Nephron progenitor cell (in vitro differentiated cells): Measurements from ENCODE around the gene MRTFA.

Experiments used
- DNase-seq: peaks from one replicate; pipeline ENCODE4 v3.0.0; 2021
- H3K27ac Mint-ChIP-seq: 2 replicates; pipeline ENCODE4 v1.8.0; 2021; ENCODE audit warnings: mild to moderate bottlenecking, moderate library complexity, mixed read lengths
- H3K27me3 Mint-ChIP-seq: 2 replicates; pipeline ENCODE4 v1.8.0; 2021; ENCODE audit warnings: mild to moderate bottlenecking, low read depth, mixed read lengths; ENCODE audit not compliant: poor library complexity
- H3K36me3 Mint-ChIP-seq: 2 replicates; pipeline ENCODE4 v1.8.0; 2021; ENCODE audit warnings: low read depth, mixed read lengths
- H3K4me1 Mint-ChIP-seq: 2 replicates; pipeline ENCODE4 v1.8.0; 2021; ENCODE audit warnings: mixed read lengths
- H3K4me3 Mint-ChIP-seq: 2 replicates; pipeline ENCODE4 v1.8.0; 2021; ENCODE audit warnings: mild to moderate bottlenecking, moderate library complexity, mixed read lengths
- H3K9me3 Mint-ChIP-seq: 2 replicates; pipeline ENCODE4 v1.8.0; 2021; ENCODE audit warnings: mild to moderate bottlenecking, moderate library complexity, mixed read lengths
- TF ChIP-seq, protein P1 (sequence below): fragments of 200-600 bp; sonication (generic); IDR thresholded peaks from 2 replicates; pipeline ENCODE4 v1.5.0; 2021; ENCODE audit warnings: antibody characterized with exemption

The MRTFA gene

DNA sequence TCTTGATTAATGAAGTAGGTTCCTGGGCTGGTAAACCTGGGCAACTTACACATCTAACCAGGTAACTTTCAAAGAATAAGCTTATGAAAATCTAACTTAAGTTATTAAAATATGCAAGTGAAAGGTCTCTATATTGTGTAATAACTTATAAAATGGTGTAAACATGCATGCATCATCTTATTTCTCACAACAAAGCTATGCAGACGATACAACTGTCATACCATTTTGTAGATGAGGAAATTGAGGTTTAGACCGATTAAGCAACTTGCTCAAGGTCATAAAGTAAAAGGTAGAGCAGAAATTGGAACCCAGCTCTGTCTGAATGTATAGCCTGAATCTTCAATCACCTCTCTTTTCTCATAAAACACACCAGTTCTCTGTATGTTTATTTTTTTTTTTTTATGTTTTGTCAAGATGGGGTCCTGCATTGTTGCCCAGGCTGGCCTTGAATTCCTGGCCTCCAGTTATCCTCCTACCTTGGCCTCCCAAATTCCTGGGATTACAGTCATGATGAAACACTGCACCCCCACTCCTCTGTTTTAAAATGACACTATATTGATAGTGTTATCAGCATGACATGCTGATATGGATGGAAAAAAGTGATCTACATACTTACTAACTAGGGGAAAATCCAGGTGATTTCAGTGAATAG lies 156.5 kb downstream of the MRTFA start:
- Mint-ChIP-seq H3K27me3 (no peaks in the 10 kb centered on the region), H3K4me3 (no peak overlapping the region), H3K9me3 (no peaks in the 10 kb centered on the region), H3K36me3 (peaks cover 14% of the 10 kb centered on the region), H3K4me1 (peaks cover 24% of the 10 kb centered on the region), H3K27ac (no peak overlapping the region)
- TF ChIP-seq, protein P1, sequence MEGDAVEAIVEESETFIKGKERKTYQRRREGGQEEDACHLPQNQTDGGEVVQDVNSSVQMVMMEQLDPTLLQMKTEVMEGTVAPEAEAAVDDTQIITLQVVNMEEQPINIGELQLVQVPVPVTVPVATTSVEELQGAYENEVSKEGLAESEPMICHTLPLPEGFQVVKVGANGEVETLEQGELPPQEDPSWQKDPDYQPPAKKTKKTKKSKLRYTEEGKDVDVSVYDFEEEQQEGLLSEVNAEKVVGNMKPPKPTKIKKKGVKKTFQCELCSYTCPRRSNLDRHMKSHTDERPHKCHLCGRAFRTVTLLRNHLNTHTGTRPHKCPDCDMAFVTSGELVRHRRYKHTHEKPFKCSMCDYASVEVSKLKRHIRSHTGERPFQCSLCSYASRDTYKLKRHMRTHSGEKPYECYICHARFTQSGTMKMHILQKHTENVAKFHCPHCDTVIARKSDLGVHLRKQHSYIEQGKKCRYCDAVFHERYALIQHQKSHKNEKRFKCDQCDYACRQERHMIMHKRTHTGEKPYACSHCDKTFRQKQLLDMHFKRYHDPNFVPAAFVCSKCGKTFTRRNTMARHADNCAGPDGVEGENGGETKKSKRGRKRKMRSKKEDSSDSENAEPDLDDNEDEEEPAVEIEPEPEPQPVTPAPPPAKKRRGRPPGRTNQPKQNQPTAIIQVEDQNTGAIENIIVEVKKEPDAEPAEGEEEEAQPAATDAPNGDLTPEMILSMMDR = no peak
- DNase-seq = no peak

GRCh38 chr22:40479126-40479800 lies 157.3 kb downstream of the MRTFA start:
- no peaks in the 10 kb centered on the region for H3K27me3 Mint-ChIP-seq
- peaks cover 21% of the 10 kb centered on the region for H3K4me1 Mint-ChIP-seq
- H3K9me3 Mint-ChIP-seq = no peaks in the 10 kb centered on the region
- TF ChIP-seq, protein P1 = no peak
- H3K4me3 Mint-ChIP-seq = no peak overlapping the region
- peaks cover 13% of the 10 kb centered on the region for H3K36me3 Mint-ChIP-seq
- H3K27ac Mint-ChIP-seq = no peak overlapping the region
- no peak for DNase-seq

GRCh38 chr22:40478338-40479125 lies 158.0 kb downstream of the MRTFA start:
- Mint-ChIP-seq H3K36me3 (peaks cover 13% of the 10 kb centered on the region), H3K4me3 (no peak overlapping the region)

DNA sequence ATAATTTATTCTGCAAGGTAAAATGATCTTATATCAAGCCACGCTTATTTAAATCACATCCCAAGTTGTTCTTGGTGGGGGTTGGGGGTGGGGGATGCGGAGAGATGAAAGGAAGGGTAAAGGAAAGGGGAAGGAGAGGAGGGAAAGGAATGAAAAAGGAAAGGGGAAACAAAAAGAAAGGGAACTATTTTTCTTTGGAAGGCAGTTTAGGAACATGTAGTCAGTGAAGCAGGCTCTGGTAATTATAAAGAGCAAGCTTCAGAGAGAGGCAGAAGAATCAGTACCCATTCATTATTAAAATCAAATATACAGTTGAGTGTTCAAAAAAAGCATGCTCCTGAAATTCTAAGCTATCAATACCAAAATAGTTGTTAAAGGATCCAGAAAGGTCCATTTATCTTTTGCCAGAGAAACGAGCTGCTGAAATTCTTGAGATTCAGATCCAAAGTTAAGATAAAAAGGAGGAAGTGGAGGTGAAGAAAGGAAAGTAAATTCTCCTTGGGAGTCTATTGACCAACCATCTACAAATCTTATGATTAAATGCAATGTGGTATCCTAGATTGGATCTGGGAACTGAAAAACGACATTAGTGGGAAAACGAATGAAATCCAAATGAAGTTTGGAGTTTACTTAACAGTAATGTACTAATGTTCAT lies 158.7 kb downstream of the MRTFA start:
- H3K36me3 Mint-ChIP-seq = peaks cover 13% of the 10 kb centered on the region
- H3K27ac Mint-ChIP-seq = peak overlapping the region; percentile 57
- H3K27me3 Mint-ChIP-seq = no peaks in the 10 kb centered on the region
- no peak for DNase-seq
- no peak overlapping the region for H3K4me3 Mint-ChIP-seq
- no peaks in the 10 kb centered on the region for H3K9me3 Mint-ChIP-seq
- TF ChIP-seq, protein P1 = no peak
- H3K4me1 Mint-ChIP-seq = peaks cover 21% of the 10 kb centered on the region

More at GRCh38 chr22:40478338-40479125, 158.0 kb downstream of the MRTFA start:
- H3K27ac Mint-ChIP-seq = no peak overlapping the region
- TF ChIP-seq, protein P1 = no peak
- DNase-seq = no peak
- H3K27me3 Mint-ChIP-seq = no peaks in the 10 kb centered on the region
- H3K4me1 Mint-ChIP-seq = peaks cover 21% of the 10 kb centered on the region
- H3K9me3 Mint-ChIP-seq = no peaks in the 10 kb centered on the region

DNA sequence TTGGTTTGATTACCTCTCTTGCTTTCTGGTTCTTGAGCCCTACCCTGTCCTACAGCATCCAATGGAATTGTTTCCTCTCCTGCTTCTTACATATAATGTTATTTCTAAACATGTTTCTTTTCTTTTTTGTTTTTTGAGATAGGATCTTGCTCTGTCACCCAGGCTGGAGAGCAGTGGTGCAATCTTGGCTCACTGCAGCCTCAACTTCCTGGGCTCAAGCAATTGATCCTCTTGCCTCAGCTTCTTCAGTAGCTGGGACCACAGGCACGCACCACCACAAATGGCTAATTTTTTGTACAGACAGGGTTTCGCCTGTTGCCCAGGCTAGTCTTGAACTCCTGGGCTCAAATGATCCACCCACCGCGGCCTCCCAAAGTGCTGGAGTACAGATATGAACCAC lies 160.2 kb downstream of the MRTFA start:
- Mint-ChIP-seq H3K9me3 (no peaks in the 10 kb centered on the region), H3K27ac (peak overlapping the region; percentile 76), H3K36me3 (peaks cover 4% of the 10 kb centered on the region), H3K4me3 (no peak overlapping the region), H3K27me3 (no peaks in the 10 kb centered on the region), H3K4me1 (peaks cover 21% of the 10 kb centered on the region)
- DNase-seq = no peak
- TF ChIP-seq, protein P1 = no peak
